PC-3 (cell line): ENCODE results near the gene FLYWCH1.

Experiments
- EZH2 ChIP-seq: fragments of 300-600 bp; sonication (generic); IDR thresholded peaks from one replicate; pipeline ENCODE4 v1.6.1; 2017; ENCODE audit warnings: antibody characterized with exemption, mild to moderate bottlenecking, low read length; ENCODE audit not compliant: unreplicated experiment
- TF ChIP-seq, protein P1 (sequence below): fragments of 300-600 bp; sonication (generic); conservative IDR thresholded peaks from 2 replicates; pipeline ENCODE4 v1.5.1; 2017; ENCODE audit warnings: antibody characterized with exemption, low read depth, mild to moderate bottlenecking, low read length

DNA sequence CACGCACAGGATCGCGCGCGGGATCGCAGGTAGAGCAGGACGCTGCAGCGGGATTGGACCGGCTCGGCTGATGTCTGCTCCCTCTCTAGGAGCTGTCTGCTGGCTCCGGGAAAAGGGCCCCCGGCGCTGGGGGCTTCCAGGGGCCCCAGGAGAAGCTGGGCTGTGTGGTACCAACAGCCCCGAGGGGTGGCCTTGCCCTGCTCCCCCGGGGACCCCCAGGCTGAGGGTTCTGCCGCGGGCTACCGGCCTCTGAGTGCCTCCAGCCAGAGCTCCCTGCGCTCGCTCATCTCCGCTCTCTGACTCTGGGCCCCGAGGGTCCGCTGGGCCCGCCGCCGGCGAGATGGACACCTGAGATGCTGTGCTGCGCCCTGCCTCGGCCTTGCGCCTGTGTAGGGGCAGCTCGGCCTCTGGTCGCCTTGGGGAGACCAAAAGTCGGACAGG is 56.0 kb downstream of the FLYWCH1 start:
- TF ChIP-seq, protein P1, sequence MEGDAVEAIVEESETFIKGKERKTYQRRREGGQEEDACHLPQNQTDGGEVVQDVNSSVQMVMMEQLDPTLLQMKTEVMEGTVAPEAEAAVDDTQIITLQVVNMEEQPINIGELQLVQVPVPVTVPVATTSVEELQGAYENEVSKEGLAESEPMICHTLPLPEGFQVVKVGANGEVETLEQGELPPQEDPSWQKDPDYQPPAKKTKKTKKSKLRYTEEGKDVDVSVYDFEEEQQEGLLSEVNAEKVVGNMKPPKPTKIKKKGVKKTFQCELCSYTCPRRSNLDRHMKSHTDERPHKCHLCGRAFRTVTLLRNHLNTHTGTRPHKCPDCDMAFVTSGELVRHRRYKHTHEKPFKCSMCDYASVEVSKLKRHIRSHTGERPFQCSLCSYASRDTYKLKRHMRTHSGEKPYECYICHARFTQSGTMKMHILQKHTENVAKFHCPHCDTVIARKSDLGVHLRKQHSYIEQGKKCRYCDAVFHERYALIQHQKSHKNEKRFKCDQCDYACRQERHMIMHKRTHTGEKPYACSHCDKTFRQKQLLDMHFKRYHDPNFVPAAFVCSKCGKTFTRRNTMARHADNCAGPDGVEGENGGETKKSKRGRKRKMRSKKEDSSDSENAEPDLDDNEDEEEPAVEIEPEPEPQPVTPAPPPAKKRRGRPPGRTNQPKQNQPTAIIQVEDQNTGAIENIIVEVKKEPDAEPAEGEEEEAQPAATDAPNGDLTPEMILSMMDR = no peak
- no peak for TF ChIP-seq EZH2
